Breast epithelium (tissue), 4 donors: Measurements from ENCODE around the gene SNAPC4. TPM values are rescaled to one million over a fixed set of nuclear protein-coding genes. Genes with fewer than 3 reads are reported as not detected.
"Not testable (repeated sequence)": the region's sequence is repeated elsewhere in the genome, so short reads cannot be mapped to it uniquely, and the experiment has no call there.

Experiments used
- DNase-seq, 2 donors: peaks; one replicate each; pipeline ENCODE4 v3.0.0-alpha.2; 2019; ENCODE audit warnings: low spot score in 2 of 2
- H3K27ac ChIP-seq, 2 donors: fragments of 200-600 bp; sonication (generic) in 1 of 2; one replicate each; pipeline ENCODE4 v1.5.1; 2016 to 2019; ENCODE audit warnings: mild to moderate bottlenecking in 1 of 2
- H3K27me3 ChIP-seq, 2 donors: fragments of 200-600 bp; sonication (generic) in 1 of 2; one replicate each; pipeline versions ENCODE4 v1.5.1 to v1.6.0; 2017 to 2019; ENCODE audit warnings: control low read depth in 1 of 2, mild to moderate bottlenecking in 1 of 2
- H3K36me3 ChIP-seq: fragments of 200-600 bp; one replicate; pipeline ENCODE4 v1.5.1; 2019
- H3K4me1 ChIP-seq, 2 donors: fragments of 200-600 bp; sonication (generic); one replicate each; pipeline ENCODE4 v1.5.1; 2016 to 2019; ENCODE audit warnings: control low read depth in 1 of 2
- H3K4me3 ChIP-seq, 3 donors: fragments of 200-600 bp; sonication (generic); 1 replicate in 2 of 3; 2 replicates in 1 of 3; pipeline ENCODE4 v1.5.1; 2016 to 2019; ENCODE audit warnings: mild to moderate bottlenecking in 3 of 3, moderate library complexity in 2 of 3
- H3K9me3 ChIP-seq, 2 donors: fragments of 200-600 bp; sonication (generic) in 1 of 2; one replicate each; pipeline ENCODE4 v1.5.1; 2016 to 2019; ENCODE audit warnings: control low read depth in 1 of 2
- POLR2A ChIP-seq: fragments of 450-650 bp; IDR thresholded peaks from one replicate; pipeline ENCODE4 v1.6.1; 2016; ENCODE audit warnings: antibody characterized with exemption, mild to moderate bottlenecking, moderate library complexity
- POLR2AphosphoS5 ChIP-seq, 3 donors: sonication (generic); formaldehyde crosslinking; IDR thresholded peaks; one replicate each; pipeline ENCODE4 v1.6.1; 2017; ENCODE audit warnings: antibody characterized with exemption in 3 of 3
- intact Hi-C: fragments of 100-400 bp; cut with DNase I; formaldehyde crosslinking; loops from one replicate; pipeline ENCODE4 v1.15.1; 2023; ENCODE audit warnings: low total_unique reads
- total RNA-seq, 3 donors: library from RNA; depleted of rRNA; stranded (reverse); fragments of >200 nt; gene quantifications; one replicate each; pipeline ENCODE4 v1.1.0, GENCODE V29; 2016
- TF ChIP-seq, protein P1 (sequence below), 3 donors: fragments of 450-650 bp; IDR thresholded peaks; one replicate each; pipeline ENCODE4 v1.5.1; 2016 to 2017; ENCODE audit warnings: antibody characterized with exemption in 3 of 3, mild to moderate bottlenecking in 3 of 3, moderate library complexity in 3 of 3

SNAPC4 gene
- total RNA-seq, 3 donors from 2014 or later = 4.6 to 7.5 (median 6.7) TPM

DNA sequence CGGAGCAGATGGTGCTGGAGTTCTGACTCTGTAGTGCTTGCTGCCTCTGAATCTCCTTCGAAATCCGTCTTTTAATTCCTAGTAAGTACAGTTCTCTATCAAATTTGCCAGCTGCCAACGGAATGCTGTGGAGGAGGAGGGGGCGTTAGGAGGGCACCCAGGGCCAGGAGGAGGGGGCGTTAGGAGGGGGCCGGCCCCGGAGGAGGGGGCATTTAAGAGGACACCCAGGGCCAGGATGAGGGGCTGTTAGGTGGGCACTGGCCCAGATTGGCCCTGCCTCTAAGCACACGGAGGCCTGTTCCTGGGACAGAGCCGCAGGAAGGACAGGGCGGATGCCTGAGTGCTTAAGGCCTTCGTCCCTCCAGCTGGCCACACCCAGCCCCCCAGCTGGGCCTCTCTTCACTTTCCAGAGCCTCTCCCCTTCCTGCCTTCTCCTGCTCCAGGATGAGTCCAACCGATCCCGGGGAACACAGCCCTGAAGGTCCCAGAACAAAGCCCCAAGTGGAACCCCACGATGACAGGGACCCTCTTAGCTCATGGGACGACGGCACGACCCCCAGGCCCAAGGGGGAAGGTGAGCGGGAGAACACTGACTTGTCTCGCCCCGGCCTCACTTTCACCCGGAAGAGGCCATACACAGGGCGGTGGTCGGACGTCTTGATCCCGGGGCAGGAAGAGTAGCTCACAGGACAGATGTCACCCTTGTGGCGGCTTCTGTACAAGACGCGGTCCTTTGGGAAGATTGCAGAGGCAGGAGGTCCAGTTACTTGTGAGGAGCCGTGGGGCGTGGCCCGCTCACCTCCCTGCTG lies 29.9 kb upstream of the SNAPC4 start:
- intact Hi-C loops = no loop called here
- DNase-seq = no peak
- Histone ChIP-seq H3K36me3 (no peaks in the 10 kb centered on the region), H3K4me1 (no peaks in the 10 kb centered on the region), H3K27ac (no peak overlapping the region), H3K9me3 (no peaks in the 10 kb centered on the region), H3K4me3 (no peak overlapping the region), H3K27me3 (no peaks in the 10 kb centered on the region)
- TF ChIP-seq, protein P1, sequence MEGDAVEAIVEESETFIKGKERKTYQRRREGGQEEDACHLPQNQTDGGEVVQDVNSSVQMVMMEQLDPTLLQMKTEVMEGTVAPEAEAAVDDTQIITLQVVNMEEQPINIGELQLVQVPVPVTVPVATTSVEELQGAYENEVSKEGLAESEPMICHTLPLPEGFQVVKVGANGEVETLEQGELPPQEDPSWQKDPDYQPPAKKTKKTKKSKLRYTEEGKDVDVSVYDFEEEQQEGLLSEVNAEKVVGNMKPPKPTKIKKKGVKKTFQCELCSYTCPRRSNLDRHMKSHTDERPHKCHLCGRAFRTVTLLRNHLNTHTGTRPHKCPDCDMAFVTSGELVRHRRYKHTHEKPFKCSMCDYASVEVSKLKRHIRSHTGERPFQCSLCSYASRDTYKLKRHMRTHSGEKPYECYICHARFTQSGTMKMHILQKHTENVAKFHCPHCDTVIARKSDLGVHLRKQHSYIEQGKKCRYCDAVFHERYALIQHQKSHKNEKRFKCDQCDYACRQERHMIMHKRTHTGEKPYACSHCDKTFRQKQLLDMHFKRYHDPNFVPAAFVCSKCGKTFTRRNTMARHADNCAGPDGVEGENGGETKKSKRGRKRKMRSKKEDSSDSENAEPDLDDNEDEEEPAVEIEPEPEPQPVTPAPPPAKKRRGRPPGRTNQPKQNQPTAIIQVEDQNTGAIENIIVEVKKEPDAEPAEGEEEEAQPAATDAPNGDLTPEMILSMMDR (IDR thresholded peaks at IDR 0.05) = no peak
- TF ChIP-seq POLR2A = no peak
- TF ChIP-seq POLR2AphosphoS5 (IDR thresholded peaks at IDR 0.05) = no peak

DNA sequence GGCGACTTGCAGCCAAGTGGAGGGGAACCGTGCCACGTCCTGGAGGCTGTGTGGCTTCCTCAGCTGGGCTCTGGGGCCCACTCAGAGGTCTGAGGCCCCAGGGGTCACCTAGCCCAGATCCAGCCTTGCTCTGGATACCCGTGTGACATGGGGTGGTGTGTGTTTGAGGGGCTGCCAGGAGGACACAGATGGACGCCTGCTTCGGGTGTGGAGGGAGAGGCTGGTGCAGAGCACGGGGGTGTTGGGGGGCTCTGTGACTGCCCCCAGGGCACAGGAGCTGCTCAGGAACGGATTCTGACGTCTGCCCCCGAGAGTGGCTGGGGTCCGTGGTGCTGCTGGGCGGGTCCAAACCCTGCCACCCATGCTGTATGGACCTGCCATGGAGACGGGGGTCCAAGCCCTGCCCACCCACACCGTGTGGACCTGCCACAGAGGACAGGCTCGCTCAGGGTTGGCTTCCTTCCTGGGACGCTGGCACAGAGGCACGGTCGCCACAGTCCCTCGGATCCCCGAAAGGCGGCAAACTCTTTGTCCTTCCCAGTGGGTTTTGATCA lies 29.2 kb upstream of the SNAPC4 start:
- no peak overlapping the region for H3K4me3 ChIP-seq
- no peaks in the 10 kb centered on the region for H3K4me1 ChIP-seq
- H3K27me3 ChIP-seq = no peaks in the 10 kb centered on the region
- TF ChIP-seq POLR2AphosphoS5 (IDR thresholded peaks at IDR 0.05) = no peak
- TF ChIP-seq POLR2A = no peak
- TF ChIP-seq, protein P1 (IDR thresholded peaks at IDR 0.05) = no peak
- H3K36me3 ChIP-seq = no peaks in the 10 kb centered on the region
- no peak for DNase-seq
- no peak overlapping the region for H3K27ac ChIP-seq
- H3K9me3 ChIP-seq = no peaks in the 10 kb centered on the region
- intact Hi-C loops = no loop called here

DNA sequence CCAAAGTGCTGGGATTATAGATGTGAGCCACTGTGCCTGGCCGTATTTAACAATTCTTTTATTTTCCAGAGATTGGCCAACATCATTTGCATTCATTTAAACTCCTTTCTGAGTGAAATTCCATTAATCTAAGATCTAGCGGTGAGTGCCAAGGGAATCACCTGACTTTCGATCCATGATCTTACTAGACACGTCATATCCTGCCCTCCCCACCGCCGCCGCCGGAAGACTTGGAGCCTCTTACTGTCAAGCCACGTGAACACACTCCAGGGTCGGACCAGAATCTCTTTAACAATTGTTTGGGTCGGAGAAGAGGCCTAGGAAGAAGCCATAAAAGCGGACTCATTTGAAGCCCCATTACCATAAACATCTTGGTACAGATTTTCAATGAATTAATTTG lies 26.8 kb upstream of the SNAPC4 start:
- H3K27ac ChIP-seq = no peak overlapping the region
- DNase-seq = no peak
- no peaks in the 10 kb centered on the region for H3K36me3 ChIP-seq
- intact Hi-C loops = no loop called here
- H3K9me3 ChIP-seq = no peaks in the 10 kb centered on the region
- TF ChIP-seq POLR2A (no peak), POLR2AphosphoS5 (IDR thresholded peaks at IDR 0.05) (no peak)
- TF ChIP-seq, protein P1 (IDR thresholded peaks at IDR 0.05) = no peak
- no peaks in the 10 kb centered on the region for H3K4me1 ChIP-seq
- H3K27me3 ChIP-seq = no peaks in the 10 kb centered on the region
- H3K4me3 ChIP-seq = no peak overlapping the region

DNA sequence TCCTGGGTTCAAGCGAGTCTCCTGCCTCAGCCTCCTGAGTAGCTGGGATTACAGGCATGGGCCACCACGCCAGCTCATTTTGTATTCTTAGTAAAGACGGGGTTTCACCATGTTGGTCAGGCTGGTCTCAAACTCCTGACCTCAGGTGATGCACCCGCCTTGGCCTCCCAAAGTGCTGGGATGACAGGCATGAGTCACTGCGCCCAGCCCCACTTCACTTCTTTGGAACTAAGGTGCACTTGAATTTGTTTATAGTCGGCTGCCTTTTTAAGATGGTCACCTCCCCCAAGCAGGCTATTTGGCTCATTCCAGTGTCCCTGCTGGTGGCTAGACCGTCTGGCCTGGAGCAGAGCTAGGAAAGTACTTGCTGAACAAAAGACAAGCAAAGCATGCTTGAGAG lies 25.4 kb upstream of the SNAPC4 start:
- H3K4me3 ChIP-seq, H3K27me3 ChIP-seq, H3K4me1 ChIP-seq, H3K36me3 ChIP-seq, H3K9me3 ChIP-seq, H3K27ac ChIP-seq, DNase-seq, intact Hi-C loops: not testable (repeated sequence)

DNA sequence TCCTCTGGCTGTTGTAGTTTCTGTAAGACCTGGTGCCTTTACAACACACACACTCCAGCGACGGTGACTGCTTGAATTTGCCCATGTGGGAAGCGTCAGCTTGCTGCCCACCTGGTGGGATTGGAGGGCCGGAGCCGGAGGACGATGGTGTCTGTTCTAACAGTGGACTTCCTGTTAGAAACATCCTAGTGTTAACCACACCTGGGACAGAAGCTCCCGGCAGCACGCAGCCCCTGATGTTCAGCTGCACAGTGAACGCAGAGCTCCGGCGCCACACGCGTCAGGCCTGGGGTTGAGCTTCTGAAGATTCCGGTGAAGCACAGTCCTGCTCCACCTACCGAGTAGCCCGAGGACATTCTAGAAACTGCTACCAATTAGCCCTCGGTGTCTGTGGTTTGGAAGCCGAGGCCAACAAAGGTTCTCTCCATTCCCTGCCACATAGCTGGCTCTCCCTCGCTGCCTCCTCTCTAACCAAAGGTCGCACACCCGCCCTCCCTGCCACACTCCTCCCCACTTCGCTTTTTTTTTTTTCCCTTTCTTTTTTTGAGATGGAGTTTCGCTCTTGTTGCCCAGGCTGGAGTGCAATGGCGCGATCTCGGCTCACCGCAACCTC lies 24.9 kb upstream of the SNAPC4 start:
- Histone ChIP-seq H3K9me3 (no peaks in the 10 kb centered on the region), H3K27me3 (no peaks in the 10 kb centered on the region), H3K4me1 (no peaks in the 10 kb centered on the region), H3K4me3 (no peak overlapping the region), H3K36me3 (peaks cover 7% of the 10 kb centered on the region), H3K27ac (no peak overlapping the region)
- intact Hi-C loops = no loop called here
- TF ChIP-seq, protein P1 (IDR thresholded peaks at IDR 0.05) = no peak
- no peak for DNase-seq
